ENCODE results near the gene SCT.

GRCh38 chr11:625636-626268 lies 1.2 kb downstream of the SCT start:
- TF ChIP-seq, protein P1, sequence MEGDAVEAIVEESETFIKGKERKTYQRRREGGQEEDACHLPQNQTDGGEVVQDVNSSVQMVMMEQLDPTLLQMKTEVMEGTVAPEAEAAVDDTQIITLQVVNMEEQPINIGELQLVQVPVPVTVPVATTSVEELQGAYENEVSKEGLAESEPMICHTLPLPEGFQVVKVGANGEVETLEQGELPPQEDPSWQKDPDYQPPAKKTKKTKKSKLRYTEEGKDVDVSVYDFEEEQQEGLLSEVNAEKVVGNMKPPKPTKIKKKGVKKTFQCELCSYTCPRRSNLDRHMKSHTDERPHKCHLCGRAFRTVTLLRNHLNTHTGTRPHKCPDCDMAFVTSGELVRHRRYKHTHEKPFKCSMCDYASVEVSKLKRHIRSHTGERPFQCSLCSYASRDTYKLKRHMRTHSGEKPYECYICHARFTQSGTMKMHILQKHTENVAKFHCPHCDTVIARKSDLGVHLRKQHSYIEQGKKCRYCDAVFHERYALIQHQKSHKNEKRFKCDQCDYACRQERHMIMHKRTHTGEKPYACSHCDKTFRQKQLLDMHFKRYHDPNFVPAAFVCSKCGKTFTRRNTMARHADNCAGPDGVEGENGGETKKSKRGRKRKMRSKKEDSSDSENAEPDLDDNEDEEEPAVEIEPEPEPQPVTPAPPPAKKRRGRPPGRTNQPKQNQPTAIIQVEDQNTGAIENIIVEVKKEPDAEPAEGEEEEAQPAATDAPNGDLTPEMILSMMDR (IDR thresholded peaks at IDR 0.05 in 8 of 11, conservative IDR thresholded peaks at IDR 0.05 in 3 of 11): no peak
- TF ChIP-seq POLR2A (IDR thresholded peaks at IDR 0.05): no peak
